GM12878 (cell line): ENCODE results near the gene ZNF512B. TPM values are rescaled to one million over a fixed set of nuclear protein-coding genes. Genes with fewer than 3 reads are reported as not detected.

Experiments used
- ATAC-seq: fragments of 200-7000 bp; cut with Tn5 transposase; 3 replicates; pipeline ENCODE4 v1.9.1; 2020; ENCODE audit warnings: mild to moderate bottlenecking, moderate library complexity
- Bru-seq: library from RNA; stranded (reverse); fragments of 400-500 nt; gene quantifications from one replicate; lab custom pipeline; 2021; lab: Mats Ljungman, UMichigan
- BruChase-seq, 2 experiments: library from RNA; stranded (reverse); fragments of 400-500 nt; gene quantifications; one replicate each; lab custom pipeline; 2021; lab: Mats Ljungman, UMichigan
- BruUV-seq: library from RNA; stranded (reverse); fragments of 400-500 nt; replicated peaks from 2 replicates; lab custom pipeline; 2021; lab: Mats Ljungman, UMichigan
- CTCF ChIA-PET: fragments of 300-600 bp; sonication (Branson Sonifier 250); formaldehyde crosslinking; extraction: SDS; loops from one replicate; lab custom pipeline; 2021; ENCODE audit warnings: inconsistent platforms; lab: Yijun Ruan, JAX
- POLR2A ChIA-PET: fragments of 350-600 bp; formaldehyde crosslinking; extraction: SDS; loops from one replicate; lab custom pipeline; 2021; ENCODE audit warnings: inconsistent platforms; lab: Charles Lee
- RAD21 ChIA-PET: fragments of 300-600 bp; sonication (Branson Sonifier 250); formaldehyde crosslinking; loops from one replicate; lab custom pipeline; 2023; ENCODE audit warnings: antibody characterized with exemption; ENCODE audit not compliant: unreplicated experiment; lab: Charles Lee
- SMC1A ChIA-PET: fragments of 300-600 bp; sonication (Branson Sonifier 250); formaldehyde crosslinking; loops from one replicate; lab custom pipeline; 2023; ENCODE audit not compliant: unreplicated experiment, uncharacterized antibody; lab: Charles Lee
- DNase-seq: peaks from one replicate; pipeline ENCODE4 v3.0.0-alpha.2; 2011; ENCODE audit warnings: low read depth, low spot score
- FAIRE-seq: peaks from 3 replicates; lab custom pipeline; 2011; peaks lifted over from hg19 to GRCh38; lab: Jason Lieb, UNC
- H2AFZ ChIP-seq: 2 replicates; pipeline ENCODE4 v1.6.0; 2011; ENCODE audit warnings: low read depth, low read length, control low read depth; ENCODE audit not compliant: control insufficient read depth
- H3K27ac ChIP-seq: 2 replicates; pipeline ENCODE4 v1.5.1; 2011; ENCODE audit warnings: control low read depth; ENCODE audit not compliant: control insufficient read depth, insufficient read depth
- H3K27me3 ChIP-seq, 2 experiments: replicated peaks in 1 of 2; 2 replicates each; pipeline versions ENCODE4 v1.6.0 to v1.6.1; 2011; ENCODE audit warnings: low read length in 1 of 2; ENCODE audit not compliant: control insufficient read depth in 2 of 2, insufficient read depth in 2 of 2
- H3K36me3 ChIP-seq, 2 experiments: 2 replicates each; pipeline ENCODE4 v1.5.1; 2011; ENCODE audit warnings: low read length in 1 of 2; ENCODE audit not compliant: control insufficient read depth in 2 of 2, insufficient read depth in 2 of 2
- H3K4me1 ChIP-seq: 2 replicates; pipeline ENCODE4 v1.6.1; 2011; ENCODE audit warnings: mild to moderate bottlenecking, low read length, moderate library complexity, mixed read lengths; ENCODE audit not compliant: control insufficient read depth, insufficient read depth
- H3K4me2 ChIP-seq: 2 replicates; pipeline ENCODE4 v1.6.0; 2011; ENCODE audit warnings: control low read depth; ENCODE audit not compliant: control insufficient read depth, insufficient read depth
- H3K4me3 ChIP-seq: fragments of 200-600 bp; sonication (generic); 2 replicates; pipeline ENCODE4 v1.5.1; 2016
- H3K79me2 ChIP-seq: 2 replicates; pipeline ENCODE4 v1.6.0; 2011; ENCODE audit warnings: low read length; ENCODE audit not compliant: control insufficient read depth, insufficient read depth
- H3K9ac ChIP-seq: 2 replicates; pipeline ENCODE4 v1.8.0; 2011; ENCODE audit warnings: low read length, control low read depth, mixed read lengths; ENCODE audit not compliant: control insufficient read depth, insufficient read depth
- H3K9me3 ChIP-seq: replicated peaks from 3 replicates; pipeline ENCODE4 v1.5.1; 2011; ENCODE audit warnings: mild to moderate bottlenecking, low read length; ENCODE audit not compliant: control insufficient read depth, insufficient read depth
- H4K20me1 ChIP-seq: 2 replicates; pipeline ENCODE4 v1.6.0; 2011; ENCODE audit not compliant: control insufficient read depth, insufficient read depth
- ATF3 ChIP-seq: IDR thresholded peaks from 2 replicates; pipeline ENCODE4 v1.6.1; 2011; ENCODE audit warnings: low read depth, mild to moderate bottlenecking, low read length, moderate library complexity, borderline replicate concordance; ENCODE audit errors: extremely low read depth
- CHD2 ChIP-seq: IDR thresholded peaks from 2 replicates; pipeline ENCODE4 v1.6.1; 2011; ENCODE audit warnings: low read depth, low read length, improper control_type of control experiment, borderline replicate concordance
- EED ChIP-seq: sonication (generic); IDR thresholded peaks from 2 replicates; pipeline ENCODE4 v1.6.1; 2016; ENCODE audit warnings: antibody characterized with exemption, low read depth
- EGR1 ChIP-seq, 2 experiments: IDR thresholded peaks; 1 replicate in 1 of 2; 2 replicates in 1 of 2; pipeline ENCODE4 v1.6.1; 2011 to 2012; ENCODE audit warnings: low read depth in 2 of 2, low read length in 2 of 2, borderline replicate concordance in 1 of 2, mild to moderate bottlenecking in 1 of 2, moderate library complexity in 1 of 2
- ESRRA ChIP-seq: IDR thresholded peaks from 2 replicates; pipeline ENCODE4 v1.6.1; 2012; ENCODE audit warnings: mild to moderate bottlenecking, low read length, improper control_type of control experiment
- HCFC1 ChIP-seq: fragments of 150-350 bp; IDR thresholded peaks from 2 replicates; pipeline ENCODE4 v1.6.1; 2014; ENCODE audit warnings: low read length
- HDAC2 ChIP-seq: fragments of 200-600 bp; sonication (generic); IDR thresholded peaks from 2 replicates; pipeline ENCODE4 v1.6.1; 2017
- NRF1 ChIP-seq: conservative IDR thresholded peaks from 2 replicates; pipeline ENCODE4 v1.6.1; 2011; ENCODE audit warnings: mild to moderate bottlenecking, low read depth, low read length, improper control_type of control experiment
- PKNOX1 ChIP-seq: fragments of 450-650 bp; IDR thresholded peaks from 2 replicates; pipeline ENCODE4 v1.6.1; 2016; ENCODE audit warnings: mild to moderate bottlenecking
- SIX5 ChIP-seq: IDR thresholded peaks from 2 replicates; pipeline ENCODE4 v1.6.1; 2011; ENCODE audit warnings: mild to moderate bottlenecking, low read depth, low read length, moderate library complexity; ENCODE audit not compliant: severe bottlenecking
- SRF ChIP-seq, 2 experiments: IDR thresholded peaks; 2 replicates each; pipeline ENCODE4 v1.6.1; 2011; ENCODE audit warnings: low read depth in 2 of 2, low read length in 2 of 2, mild to moderate bottlenecking in 1 of 2, moderate library complexity in 1 of 2
- TARDBP ChIP-seq: IDR thresholded peaks from 2 replicates; pipeline ENCODE4 v1.6.1; 2016; ENCODE audit warnings: borderline replicate concordance
- TCF12 ChIP-seq: IDR thresholded peaks from 2 replicates; pipeline ENCODE4 v1.6.1; 2011; ENCODE audit warnings: low read depth, mild to moderate bottlenecking, low read length
- TCF7 ChIP-seq: IDR thresholded peaks from 2 replicates; pipeline ENCODE4 v1.6.1; 2014; ENCODE audit warnings: antibody characterized with exemption, borderline replicate concordance
- ZSCAN29 ChIP-seq: fragments of 450-650 bp; IDR thresholded peaks from 2 replicates; pipeline ENCODE4 v1.6.1; 2017; ENCODE audit warnings: mild to moderate bottlenecking, moderate library complexity
- WGBS: methylation state at CpG from one replicate; pipeline ENCODE4 v1.1.6; 2016; ENCODE audit warnings: low lambda C conversion rate; ENCODE audit not compliant: insufficient replicate concordance, insufficient coverage; ENCODE audit errors: missing lambda C conversion rate; 5-methylcytosine and 5-hydroxymethylcytosine counted together
- in situ Hi-C: fragments of 300-500 bp; cut with MboI; formaldehyde crosslinking; loops from 9 replicates; pipeline ENCODE4 v1.14.3; 2018; ENCODE audit warnings: mixed read lengths
- intact Hi-C: fragments of 100-400 bp; cut with micrococcal nuclease; formaldehyde crosslinking; loops from one replicate; pipeline ENCODE4 v1.14.2; 2022; ENCODE audit not compliant: unreplicated experiment
- long read RNA-seq, 2 experiments: library from polyadenylated mRNA; unstranded; transcript quantifications; one replicate each; pipeline ENCODE4 v2.0.0, GENCODE V29; 2019 to 2020
- polyA minus RNA-seq, 3 experiments: library from RNA; depleted of rRNA, polyadenylated mRNA; stranded (reverse); fragments of >200 nt; gene quantifications; 2 replicates each; pipeline ENCODE4 v1.2.3, GENCODE V29; 2011
- polyA plus RNA-seq, 11 experiments: library from polyadenylated mRNA; depleted of rRNA in 4 of 11; unstranded in 6 of 11; stranded (reverse) in 5 of 11; fragments of >200 nt; fragmentation: Nextera tagmentation in 4 of 11; fragmentation: Illumina TruSeq in 1 of 11; extraction: Ambion mirVana in 4 of 11; extraction: Trizol in 1 of 11; gene quantifications; 1 replicate in 1 of 11; 2 replicates in 10 of 11; pipeline versions ENCODE4 v1.2.1 to v1.2.3, GENCODE V29; 2011 to 2016; ENCODE audit warnings: inconsistent platforms in 2 of 11, missing spikeins in 2 of 11, low read depth in 1 of 11
- total RNA-seq, 4 experiments: library from RNA; depleted of rRNA in 3 of 4; stranded (reverse); fragments of >200 nt in 3 of 4; fragmentation: Illumina TruSeq in 1 of 4; extraction: Trizol in 1 of 4; gene quantifications; 2 replicates each; pipeline versions ENCODE4 v1.2.1 to v1.2.3, GENCODE V29; 2013 to 2021

The ZNF512B gene
- total RNA-seq (2013; cell fraction: nucleolus; rRNA removed) = 16.9 and 19.5 TPM in 2 replicates
- total RNA-seq (2014; rRNA removed) (11.2 and 12.1 TPM in 2 replicates), total RNA-seq (2014; rRNA removed; fragmentation: Illumina TruSeq; extraction: Trizol) (5.2 and 5.6 TPM in 2 replicates), total RNA-seq (2021) (21.2 and 23.9 TPM in 2 replicates), polyA plus RNA-seq (2011; rRNA removed) (1.8 and 2.8 TPM in 2 replicates), polyA plus RNA-seq (2014; fragmentation: Illumina TruSeq; extraction: Trizol) (2.0 and 5.1 TPM in 2 replicates), polyA plus RNA-seq (2014; fragmentation: Nextera tagmentation; extraction: Ambion mirVana) (under 1 TPM; 0.06 to 0.09 TPM), polyA plus RNA-seq (2014; rRNA removed) (12.2 and 15.2 TPM in 2 replicates), polyA plus RNA-seq (2016; fragmentation: Nextera tagmentation; extraction: Ambion mirVana) (1 to 10 TPM; 1.1 to 1.6 TPM), polyA minus RNA-seq (2011; rRNA and poly(A)+ RNA removed) (1.8 and 4.2 TPM in 2 replicates), Bru-seq, nascent RNA (percentile 64 among the genes with signal in this experiment), BruChase-seq, experiment 1, labeled RNA remaining after a 6-hour chase (percentile 79 among the genes with signal in this experiment), BruChase-seq, experiment 2, labeled RNA remaining after a 2-hour chase (percentile 81 among the genes with signal in this experiment)
- 4.3 TPM for polyA plus RNA-seq (2011; ENCODE audit: low read depth)
- polyA plus RNA-seq (2011; cell fraction: cytosol; rRNA removed) = 4.7 and 6.6 TPM in 2 replicates
- 39.6 and 50.7 TPM in 2 replicates for polyA plus RNA-seq (2011; cell fraction: nucleus; rRNA removed)
- polyA plus RNA-seq (2012) = 11.0 and 14.2 TPM in 2 replicates
- polyA minus RNA-seq (2011; cell fraction: cytosol; rRNA and poly(A)+ RNA removed) = 2.4 and 2.7 TPM in 2 replicates
- polyA minus RNA-seq (2011; cell fraction: nucleus; rRNA and poly(A)+ RNA removed) = 4.0 and 6.9 TPM in 2 replicates
- long read RNA-seq, experiment 1 = 0 reads
- long read RNA-seq, experiment 2 = 0 reads

GRCh38 chr20:63969838-63970713 lies at the start of gene ZNF512B:
Gene ZNF512B (minus strand): TSS chr20:63969930. CDS start chr20:63967950, 1,980 bp downstream.
- no peaks in the 10 kb centered on the region for H3K27me3 ChIP-seq
- intact Hi-C loops = loop anchor here (5.0 kb wide), 1 partner anchor 433 kb away; the partner anchor contains the start of gene PTK6
- no peaks in the 10 kb centered on the region for H4K20me1 ChIP-seq
- ChIA-PET RAD21 (no interaction called here), POLR2A (no interaction called here), CTCF (no interaction called here), SMC1A (no interaction called here)
- ATAC-seq (peak; percentile 49), DNase-seq (no peak), FAIRE-seq (no peak)
- H3K9me3 ChIP-seq = no peaks in the 10 kb centered on the region
- peak within 1 kb of the TSS; percentile 47 for H2AFZ ChIP-seq
- peaks cover 11% of the 10 kb centered on the region for H3K4me1 ChIP-seq
- peaks cover 6 to 14% of the 10 kb centered on the region in 2 experiments; a peak in 3 of 4 replicates for H3K36me3 ChIP-seq
- peak within 1 kb of the TSS; percentile 92 for H3K9ac ChIP-seq
- peak within 1 kb of the TSS; percentile 72 for H3K27ac ChIP-seq
- in situ Hi-C loops = no loop called here
- peak within 1 kb of the TSS; percentile 82 for H3K4me3 ChIP-seq
- no TSS peak for BruUV-seq
- H3K4me2 ChIP-seq = peak within 1 kb of the TSS; percentile 97
- 12% methylated on average over 43 of the region's 73 CpGs for whole genome bisulfite sequencing
- H3K79me2 ChIP-seq = peaks cover 15% of the 10 kb centered on the region
- TF ChIP-seq TCF7 (no peak), NRF1 (peak; percentile 28; the same call in 1 of the 2 replicates), SRF (IDR thresholded peaks at IDR 0.05; ENCODE audit: low read depth in 2 of 2, low read length in 2 of 2) (no peak), HDAC2 (no peak), SIX5 (no peak), HCFC1 (no peak), TCF12 (no peak), ESRRA (no peak), EGR1 (IDR thresholded peaks at IDR 0.05; ENCODE audit: borderline replicate concordance in 1 of 2, low read depth in 2 of 2, low read length in 2 of 2) (peak in 1 of 2 experiments; percentile 66; a peak in 1 of 3 replicates), EED (no peak), CHD2 (peak; percentile 95), ATF3 (no peak), TARDBP (no peak), ZSCAN29 (no peak), PKNOX1 (no peak)
